AG04449 (cell line): ENCODE measurements around the gene GRID2.

ENCODE experiments used
- CTCF ChIA-PET: fragments of 350-600 bp; formaldehyde crosslinking; extraction: SDS; loops from one replicate; lab custom pipeline; 2021; ENCODE audit warnings: antibody characterized with exemption; lab: Yijun Ruan, JAX
- POLR2A ChIA-PET: fragments of 400-600, 350-600 bp; formaldehyde crosslinking; extraction: SDS; loops from one replicate; lab custom pipeline; 2020; ENCODE audit warnings: antibody characterized with exemption, inconsistent platforms; lab: Yijun Ruan, JAX
- DNase-seq: peaks from one replicate; pipeline ENCODE4 v3.0.0-alpha.2; 2010; ENCODE audit warnings: low read depth, low spot score
- H3K4me3 ChIP-seq: 2 replicates; pipeline ENCODE4 v1.5.1; 2011; ENCODE audit warnings: low read depth, mild to moderate bottlenecking, control low read depth, low read length
- TF ChIP-seq, protein P1 (sequence below): IDR thresholded peaks from one replicate; pipeline ENCODE4 v1.5.1; 2011; ENCODE audit warnings: mild to moderate bottlenecking, moderate library complexity, low read length, control low read depth, inconsistent platforms; ENCODE audit not compliant: insufficient read depth; ENCODE audit errors: missing control alignments

Gene GRID2

DNA sequence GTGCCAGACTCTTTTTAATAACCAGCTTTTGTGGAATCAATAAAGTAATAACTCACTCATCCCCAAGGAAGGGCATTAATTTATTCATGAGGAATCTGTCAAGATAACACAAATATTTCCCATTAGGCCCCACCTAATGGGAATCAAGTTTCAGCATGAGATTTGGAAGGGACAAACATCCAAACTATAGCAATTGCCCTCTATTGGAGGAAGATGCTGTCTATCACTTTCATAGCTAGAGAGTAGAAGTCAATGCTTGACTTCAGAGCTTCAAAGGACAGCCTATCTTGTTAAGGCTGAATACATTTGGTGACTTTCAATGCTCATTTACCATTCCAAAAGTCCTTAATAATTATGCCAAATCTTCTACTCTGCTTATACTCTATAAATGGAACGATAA is 1439.9 kb downstream of the GRID2 start:
- CTCF ChIA-PET, result no interaction called here
- no peak overlapping the region for H3K4me3 ChIP-seq
- POLR2A ChIA-PET, result no interaction called here
- DNase-seq, result no peak
- TF ChIP-seq, protein P1, sequence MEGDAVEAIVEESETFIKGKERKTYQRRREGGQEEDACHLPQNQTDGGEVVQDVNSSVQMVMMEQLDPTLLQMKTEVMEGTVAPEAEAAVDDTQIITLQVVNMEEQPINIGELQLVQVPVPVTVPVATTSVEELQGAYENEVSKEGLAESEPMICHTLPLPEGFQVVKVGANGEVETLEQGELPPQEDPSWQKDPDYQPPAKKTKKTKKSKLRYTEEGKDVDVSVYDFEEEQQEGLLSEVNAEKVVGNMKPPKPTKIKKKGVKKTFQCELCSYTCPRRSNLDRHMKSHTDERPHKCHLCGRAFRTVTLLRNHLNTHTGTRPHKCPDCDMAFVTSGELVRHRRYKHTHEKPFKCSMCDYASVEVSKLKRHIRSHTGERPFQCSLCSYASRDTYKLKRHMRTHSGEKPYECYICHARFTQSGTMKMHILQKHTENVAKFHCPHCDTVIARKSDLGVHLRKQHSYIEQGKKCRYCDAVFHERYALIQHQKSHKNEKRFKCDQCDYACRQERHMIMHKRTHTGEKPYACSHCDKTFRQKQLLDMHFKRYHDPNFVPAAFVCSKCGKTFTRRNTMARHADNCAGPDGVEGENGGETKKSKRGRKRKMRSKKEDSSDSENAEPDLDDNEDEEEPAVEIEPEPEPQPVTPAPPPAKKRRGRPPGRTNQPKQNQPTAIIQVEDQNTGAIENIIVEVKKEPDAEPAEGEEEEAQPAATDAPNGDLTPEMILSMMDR, result no peak

DNA sequence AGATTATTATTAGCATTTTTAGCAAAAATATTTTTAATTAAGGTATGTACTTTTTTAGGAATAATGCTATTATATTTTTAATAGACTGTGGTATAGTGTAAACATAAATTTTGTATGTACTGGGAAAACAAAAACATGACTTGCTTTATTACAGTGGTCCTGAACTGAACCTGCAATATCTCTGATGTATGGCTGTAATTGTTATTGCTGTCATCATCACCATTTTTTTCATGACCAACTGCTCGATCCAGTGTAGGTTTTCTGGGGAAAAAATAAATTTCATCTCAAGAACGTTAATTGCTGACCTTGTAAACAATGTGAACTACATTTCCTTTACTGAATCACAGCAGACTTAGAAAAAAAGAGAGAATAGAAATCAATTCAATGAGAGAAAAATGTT is 1441.2 kb downstream of the GRID2 start:
- no peak for DNase-seq
- POLR2A ChIA-PET, result no interaction called here
- TF ChIP-seq, protein P1, result no peak
- CTCF ChIA-PET, result no interaction called here
- no peak overlapping the region for H3K4me3 ChIP-seq

DNA sequence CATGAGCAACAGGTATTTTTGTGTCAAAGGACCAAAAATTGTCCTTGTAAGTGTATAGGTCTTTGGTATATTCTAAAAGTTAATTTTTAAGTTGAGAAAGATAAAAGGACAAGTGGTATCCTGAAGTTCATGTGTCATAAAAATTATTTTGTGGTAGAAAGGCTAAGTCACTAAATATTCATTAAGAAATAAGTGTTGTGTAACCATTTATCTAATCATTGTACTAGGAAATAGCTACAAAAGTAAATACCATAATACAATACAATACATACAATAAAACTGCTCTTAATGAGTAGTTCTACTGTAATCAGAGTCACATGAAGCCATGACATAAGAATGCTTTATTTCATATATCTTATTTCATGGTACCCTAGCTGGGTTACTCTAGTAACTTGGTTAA is 1442.3 kb downstream of the GRID2 start:
- ChIA-PET CTCF (no interaction called here), POLR2A (no interaction called here)
- H3K4me3 ChIP-seq, result no peak overlapping the region
- no peak for DNase-seq
- TF ChIP-seq, protein P1, result no peak

DNA sequence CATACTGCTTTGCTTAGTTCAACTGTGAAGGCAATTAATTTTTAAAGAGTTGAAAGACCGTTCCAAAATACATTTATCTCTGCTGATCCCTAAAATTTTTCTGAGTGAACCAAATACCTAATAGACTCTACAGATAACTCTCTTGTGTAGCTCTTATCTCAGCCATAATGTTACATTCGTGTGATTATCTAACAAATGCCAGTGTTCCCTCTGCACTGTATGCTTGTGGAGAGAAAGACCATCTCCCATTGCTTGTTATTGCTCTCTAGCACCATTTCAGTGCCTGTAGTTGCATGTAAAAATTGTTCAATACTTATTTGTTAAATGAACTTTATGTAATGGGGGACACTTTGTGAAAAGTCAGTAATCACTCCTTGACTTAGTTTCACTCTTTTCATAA is 1443.5 kb downstream of the GRID2 start:
- DNase-seq, result no peak
- POLR2A ChIA-PET, result no interaction called here
- no peak overlapping the region for H3K4me3 ChIP-seq
- TF ChIP-seq, protein P1, result no peak
- CTCF ChIA-PET, result no interaction called here

DNA sequence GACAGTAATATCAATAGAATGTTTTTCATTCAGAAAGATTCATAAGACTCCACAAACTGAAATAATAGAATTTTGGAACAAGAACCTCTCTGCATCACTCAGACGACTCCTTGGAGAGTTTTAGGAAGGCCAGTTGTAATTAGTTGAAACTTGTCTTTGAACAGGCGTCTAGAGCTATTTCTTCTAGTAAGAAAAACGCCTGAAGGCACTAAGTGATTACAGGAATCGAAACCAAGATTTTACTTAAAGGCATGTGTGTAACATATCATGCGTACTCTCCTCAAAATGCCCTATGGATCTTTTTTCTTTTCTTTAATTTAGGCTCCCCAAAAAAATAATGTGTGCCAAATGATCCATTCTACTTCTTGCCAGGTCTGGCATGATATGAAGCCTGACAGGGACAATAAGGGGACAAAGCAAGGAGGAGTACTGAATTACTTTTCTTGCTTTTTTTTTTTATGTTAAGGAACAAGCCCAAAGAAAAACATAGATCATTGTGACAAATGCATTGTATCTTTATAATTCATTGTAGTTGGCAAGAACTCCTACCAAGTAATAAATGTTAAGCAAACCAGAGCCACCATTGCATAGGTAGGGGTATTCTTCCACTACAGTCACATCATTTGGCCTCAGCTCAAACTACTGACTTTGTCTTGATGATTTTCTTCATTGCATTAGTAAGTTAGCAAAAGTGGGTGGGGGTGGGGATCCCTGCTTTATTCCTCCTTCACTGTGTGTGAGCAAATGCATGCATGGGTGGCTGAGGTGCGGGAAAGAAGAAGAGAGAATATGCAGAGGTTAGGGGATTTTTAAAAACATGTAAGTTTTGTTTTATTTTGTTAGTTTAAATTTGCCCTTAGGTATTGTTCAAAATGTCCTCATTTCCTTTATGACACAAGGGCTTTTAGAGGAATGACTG is 1444.9 kb downstream of the GRID2 start:
- no peak for DNase-seq
- TF ChIP-seq, protein P1, result no peak
- CTCF ChIA-PET, result no interaction called here
- POLR2A ChIA-PET, result no interaction called here
- H3K4me3 ChIP-seq, result no peak overlapping the region

DNA sequence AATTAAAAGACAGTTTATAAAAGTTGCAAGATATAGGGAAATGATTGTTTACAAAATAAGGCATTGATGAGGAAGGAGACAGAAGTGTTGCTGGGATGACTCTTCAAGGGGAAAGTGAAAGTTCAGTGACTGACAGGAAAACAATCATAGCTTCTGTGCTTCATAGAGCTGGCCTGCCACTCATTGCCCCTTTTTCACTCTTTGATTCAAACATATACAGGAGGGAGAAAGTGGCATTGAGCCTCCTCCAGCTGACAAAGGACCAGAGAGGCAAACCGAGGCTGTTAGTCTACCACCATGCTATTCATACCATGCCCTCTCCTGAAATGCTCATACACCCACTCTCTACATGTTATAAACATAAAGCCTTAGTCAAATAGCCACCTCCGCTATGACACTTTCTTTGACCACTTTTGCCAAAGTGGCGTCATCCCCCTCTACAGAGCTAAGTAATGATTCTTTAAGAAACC is 1445.6 kb downstream of the GRID2 start:
- no peak overlapping the region for H3K4me3 ChIP-seq
- TF ChIP-seq, protein P1, result no peak
- POLR2A ChIA-PET, result no interaction called here
- CTCF ChIA-PET, result no interaction called here
- DNase-seq, result no peak
